Muscle of leg (tissue), 11 donors: ENCODE data around the gene PTH1R. TPM values are rescaled to one million over a fixed set of nuclear protein-coding genes. Genes with fewer than 3 reads are reported as not detected.

Experiments used
- DNase-seq: peaks from one replicate; pipeline ENCODE4 v3.0.0; 2013
- H3K27ac ChIP-seq: one replicate; pipeline ENCODE4 v1.5.1; 2013; ENCODE audit warnings: mild to moderate bottlenecking, low read length, control low read depth
- H3K27me3 ChIP-seq: one replicate; pipeline ENCODE4 v1.6.1; 2013; ENCODE audit warnings: low read length; ENCODE audit not compliant: control insufficient read depth, insufficient read depth
- H3K36me3 ChIP-seq: one replicate; pipeline ENCODE4 v1.6.1; 2013; ENCODE audit warnings: low read length; ENCODE audit not compliant: control insufficient read depth, insufficient read depth
- H3K4me1 ChIP-seq: one replicate; pipeline ENCODE4 v1.6.1; 2013; ENCODE audit warnings: low read length; ENCODE audit not compliant: control insufficient read depth, insufficient read depth
- H3K4me3 ChIP-seq: one replicate; pipeline ENCODE4 v1.5.1; 2013; ENCODE audit warnings: low read length, control low read depth
- H3K9me3 ChIP-seq: replicated peaks from 2 replicates; pipeline ENCODE4 v1.6.1; 2013; ENCODE audit warnings: low read depth, low read length; ENCODE audit not compliant: control insufficient read depth
- WGBS: methylation state at CpG from one replicate; pipeline ENCODE4 v1.1.5; 2013; ENCODE audit warnings: missing lambda C conversion rate; ENCODE audit not compliant: insufficient coverage; 5-methylcytosine and 5-hydroxymethylcytosine counted together
- polyA plus RNA-seq, 8 donors: library from polyadenylated mRNA; unstranded; fragments of 120-200 nt; gene quantifications; one replicate each; pipeline versions ENCODE4 v1.2.1 to v1.2.3, GENCODE V29; 2013; ENCODE audit warnings: inconsistent platforms in 1 of 8, low replicate concordance in 1 of 8; ENCODE audit not compliant: insufficient read length in 8 of 8, insufficient read depth in 1 of 8
- total RNA-seq: library from RNA; stranded (reverse); fragments of 120-200 nt; gene quantifications from one replicate; pipeline ENCODE4 v1.2.4, GENCODE V29; 2013

Gene PTH1R
- total and polyA plus RNA-seq, 9 donors: 7.1 to 26.8 (median 11.4) TPM

DNA sequence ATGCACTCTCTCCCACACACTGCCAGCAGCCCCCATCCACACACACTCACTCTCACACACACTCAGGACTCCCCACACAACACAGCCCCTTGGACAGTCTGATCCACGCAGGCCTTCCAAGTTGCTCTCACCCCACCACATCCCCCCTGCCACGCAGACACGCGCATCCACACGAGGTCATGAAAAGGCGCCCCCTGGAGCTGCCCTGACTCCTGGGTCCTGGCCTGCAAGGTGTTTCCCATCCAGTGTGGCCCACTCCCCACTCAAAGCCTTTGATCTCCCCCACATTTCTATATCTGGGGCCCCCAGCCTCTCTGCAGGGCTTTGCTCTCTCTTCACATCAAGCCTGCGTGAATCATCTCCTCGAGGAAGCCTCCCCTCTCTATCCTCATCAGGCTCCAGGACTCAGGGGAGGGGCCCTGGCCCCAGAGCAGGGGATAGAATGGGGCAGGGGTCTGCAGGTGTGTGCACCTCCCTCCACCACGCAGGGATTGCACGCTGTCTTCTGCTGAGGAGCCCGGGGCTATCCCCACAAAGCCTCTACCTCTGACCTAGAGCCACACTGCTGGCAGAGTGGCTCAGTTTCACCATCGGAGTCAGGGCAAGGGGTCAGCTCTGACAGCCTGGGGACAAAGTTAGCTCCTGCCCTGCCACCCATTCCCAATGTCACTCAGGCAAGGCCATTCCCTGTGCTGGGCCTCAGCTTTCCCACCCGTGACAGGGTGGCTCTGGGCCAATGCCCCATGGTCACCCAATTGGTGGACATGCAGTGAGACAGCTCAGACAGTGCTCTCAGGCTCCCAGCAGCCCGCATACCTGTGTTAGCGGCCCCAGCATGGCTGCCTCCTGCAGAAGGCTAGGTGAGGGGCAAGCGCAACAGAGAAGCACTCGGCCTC lies 20.7 kb upstream of the PTH1R start:
- no peak for DNase-seq
- Histone ChIP-seq H3K4me1 (peaks cover 9% of the 10 kb centered on the region), H3K4me3 (no peak overlapping the region), H3K9me3 (no peaks in the 10 kb centered on the region), H3K27ac (no peak overlapping the region), H3K27me3 (peaks cover 14% of the 10 kb centered on the region), H3K36me3 (no peaks in the 10 kb centered on the region)
- WGBS: 88% methylated on average over 15 of the region's 17 CpGs

DNA sequence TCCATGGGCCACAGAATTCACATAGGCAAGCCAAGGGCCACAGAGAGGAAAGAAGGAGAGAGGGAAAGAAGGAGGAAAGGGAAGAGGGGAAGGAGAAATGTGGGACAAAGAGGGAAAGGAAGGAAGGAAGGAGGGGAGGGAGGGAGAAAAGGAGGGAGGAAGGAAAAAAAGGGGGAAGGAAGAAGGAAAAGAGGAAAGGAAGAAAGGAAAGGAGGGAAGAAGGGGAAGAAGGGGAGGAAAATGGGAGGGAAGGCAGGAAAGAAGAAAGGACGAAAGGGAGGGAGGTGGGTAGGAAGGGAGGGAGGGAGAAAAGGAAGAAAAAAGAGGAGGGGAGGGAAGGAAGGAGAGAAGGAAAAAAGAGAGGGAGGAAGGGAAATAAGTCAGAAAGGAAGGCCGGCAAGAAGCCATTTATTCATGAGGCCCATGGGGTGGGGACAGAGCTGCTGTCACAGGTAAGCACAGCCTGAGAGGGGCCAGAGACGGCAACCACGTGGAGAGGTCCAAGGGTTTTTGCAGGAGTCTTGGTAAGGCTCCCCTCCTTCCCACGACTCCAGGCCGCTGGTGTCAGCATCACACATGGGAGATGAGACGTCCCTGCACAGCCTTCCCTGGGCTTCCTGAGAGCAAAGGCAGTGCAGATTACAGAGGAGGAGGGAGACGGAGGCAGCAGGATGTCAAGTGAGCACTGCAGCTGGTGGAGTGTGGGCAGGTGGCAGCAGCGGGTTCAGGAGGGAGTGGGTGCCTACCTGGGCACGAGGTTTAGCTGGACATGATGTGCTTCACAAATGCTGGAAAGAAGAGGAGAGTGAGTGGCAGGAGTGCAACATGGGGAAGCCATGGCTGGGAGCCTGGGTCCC lies 19.8 kb upstream of the PTH1R start:
- Histone ChIP-seq H3K27me3 (peaks cover 14% of the 10 kb centered on the region), H3K4me3 (no peak overlapping the region), H3K4me1 (peaks cover 17% of the 10 kb centered on the region), H3K27ac (no peak overlapping the region), H3K9me3 (no peaks in the 10 kb centered on the region), H3K36me3 (no peaks in the 10 kb centered on the region)
- no peak for DNase-seq
- WGBS: 62% methylated on average over 6 of the region's 10 CpGs

DNA sequence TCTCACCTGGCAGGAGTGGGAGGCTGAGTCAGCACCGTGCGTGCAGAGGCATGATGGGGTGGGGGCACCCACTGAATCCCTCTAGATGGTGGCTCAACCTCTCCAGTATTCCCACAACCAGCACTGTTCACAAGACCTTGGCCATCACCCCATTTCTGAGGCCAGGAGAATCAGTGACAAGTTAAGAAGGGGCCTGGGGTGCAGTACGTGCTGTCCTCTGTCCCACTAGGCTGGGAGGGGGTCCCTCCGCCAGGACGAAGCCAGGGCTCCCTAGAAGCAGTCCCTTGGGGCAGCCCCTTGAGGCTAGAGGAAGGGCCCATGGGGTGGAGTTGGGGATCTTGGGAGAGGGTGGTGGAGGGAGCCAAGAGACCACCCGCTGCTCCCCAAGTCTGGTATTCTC lies 19.1 kb upstream of the PTH1R start:
- H3K9me3 ChIP-seq: no peaks in the 10 kb centered on the region
- H3K27ac ChIP-seq: no peak overlapping the region
- no peak overlapping the region for H3K4me3 ChIP-seq
- WGBS: 94% methylated on average over 2 of the region's 6 CpGs
- DNase-seq: no peak
- H3K4me1 ChIP-seq: peaks cover 25% of the 10 kb centered on the region
- peaks cover 14% of the 10 kb centered on the region for H3K27me3 ChIP-seq
- H3K36me3 ChIP-seq: no peaks in the 10 kb centered on the region

DNA sequence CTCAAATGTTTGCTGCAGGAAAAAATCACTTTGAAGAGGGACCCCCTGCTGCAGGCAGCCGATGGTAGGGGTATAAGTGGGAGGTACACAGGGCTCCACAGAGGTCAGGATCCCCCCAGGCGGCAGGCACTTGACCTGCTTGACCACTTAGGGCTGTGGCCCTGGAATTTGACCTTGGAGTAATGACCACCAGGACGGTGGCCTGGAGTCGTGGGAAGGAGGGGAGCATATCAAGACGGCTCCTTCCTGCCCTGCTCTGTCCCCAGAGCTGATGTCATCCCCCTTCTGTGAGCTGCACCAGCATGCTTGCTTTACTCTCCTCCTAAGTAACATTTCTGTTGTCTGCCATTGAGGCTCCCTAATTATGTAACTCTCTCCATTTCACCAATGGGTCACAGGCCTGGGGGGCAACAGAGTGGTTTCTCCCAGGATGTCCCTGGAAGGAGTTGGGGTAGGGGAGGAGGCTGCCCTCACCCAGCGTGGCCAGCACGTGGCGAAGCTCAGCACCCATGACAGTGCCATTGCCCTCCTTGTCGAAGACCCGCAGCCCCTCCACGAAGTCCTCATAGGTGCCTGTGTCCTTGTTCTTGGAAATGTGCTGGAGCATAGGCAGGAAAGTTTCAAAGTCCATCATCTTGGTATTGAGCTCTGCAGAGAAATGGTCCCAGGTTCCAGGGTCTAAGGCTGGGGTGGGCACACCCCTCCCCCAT lies 18.4 kb upstream of the PTH1R start:
- no peak for DNase-seq
- no peaks in the 10 kb centered on the region for H3K36me3 ChIP-seq
- no peaks in the 10 kb centered on the region for H3K9me3 ChIP-seq
- no peak overlapping the region for H3K4me3 ChIP-seq
- WGBS: 69% methylated on average over 9 of the region's 11 CpGs
- no peak overlapping the region for H3K27ac ChIP-seq
- peaks cover 29% of the 10 kb centered on the region for H3K4me1 ChIP-seq
- peaks cover 14% of the 10 kb centered on the region for H3K27me3 ChIP-seq

DNA sequence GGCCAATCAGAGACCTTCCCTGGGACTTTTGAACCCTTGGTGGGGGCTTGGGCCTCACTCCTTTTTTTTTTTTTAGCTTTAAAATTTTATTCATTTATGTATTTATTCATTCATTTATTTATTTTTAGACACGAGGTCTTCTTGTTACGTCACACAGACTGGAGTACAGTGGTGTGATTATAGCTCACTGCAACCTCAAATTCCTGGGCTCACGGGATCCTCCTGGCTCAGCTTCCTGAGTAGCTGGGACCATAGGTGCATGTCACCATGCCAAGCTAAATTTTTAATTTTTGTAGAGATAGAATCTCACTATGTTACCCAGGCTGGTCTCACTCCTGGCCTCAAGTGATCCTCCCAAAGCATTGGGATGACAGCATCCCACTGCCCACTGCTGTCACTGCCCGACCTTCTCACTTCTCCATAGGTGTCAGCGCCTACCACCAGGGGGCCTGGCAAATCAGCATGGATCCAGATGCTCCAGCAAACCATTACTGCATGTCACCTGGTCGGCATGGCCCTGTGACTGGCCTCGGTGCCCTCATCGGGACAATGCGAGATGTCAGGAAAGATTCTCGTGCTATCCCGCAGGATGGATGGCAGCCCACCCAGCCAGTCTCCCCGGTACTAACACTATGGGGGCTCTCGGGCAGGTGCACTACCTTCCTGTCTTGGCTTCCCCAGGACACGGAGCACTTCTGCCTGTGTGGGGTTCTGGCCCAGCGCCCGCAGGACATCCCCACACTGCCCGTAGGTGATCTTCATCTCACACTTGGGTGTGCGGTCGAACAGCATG lies 17.3 kb upstream of the PTH1R start:
- H3K4me3 ChIP-seq: no peak overlapping the region
- H3K4me1 ChIP-seq: peaks cover 39% of the 10 kb centered on the region
- H3K27ac ChIP-seq: no peak overlapping the region
- no peak for DNase-seq
- 81% methylated on average over 16 of the region's 19 CpGs for WGBS
- peaks cover 14% of the 10 kb centered on the region for H3K27me3 ChIP-seq
- no peaks in the 10 kb centered on the region for H3K9me3 ChIP-seq
- H3K36me3 ChIP-seq: no peaks in the 10 kb centered on the region

DNA sequence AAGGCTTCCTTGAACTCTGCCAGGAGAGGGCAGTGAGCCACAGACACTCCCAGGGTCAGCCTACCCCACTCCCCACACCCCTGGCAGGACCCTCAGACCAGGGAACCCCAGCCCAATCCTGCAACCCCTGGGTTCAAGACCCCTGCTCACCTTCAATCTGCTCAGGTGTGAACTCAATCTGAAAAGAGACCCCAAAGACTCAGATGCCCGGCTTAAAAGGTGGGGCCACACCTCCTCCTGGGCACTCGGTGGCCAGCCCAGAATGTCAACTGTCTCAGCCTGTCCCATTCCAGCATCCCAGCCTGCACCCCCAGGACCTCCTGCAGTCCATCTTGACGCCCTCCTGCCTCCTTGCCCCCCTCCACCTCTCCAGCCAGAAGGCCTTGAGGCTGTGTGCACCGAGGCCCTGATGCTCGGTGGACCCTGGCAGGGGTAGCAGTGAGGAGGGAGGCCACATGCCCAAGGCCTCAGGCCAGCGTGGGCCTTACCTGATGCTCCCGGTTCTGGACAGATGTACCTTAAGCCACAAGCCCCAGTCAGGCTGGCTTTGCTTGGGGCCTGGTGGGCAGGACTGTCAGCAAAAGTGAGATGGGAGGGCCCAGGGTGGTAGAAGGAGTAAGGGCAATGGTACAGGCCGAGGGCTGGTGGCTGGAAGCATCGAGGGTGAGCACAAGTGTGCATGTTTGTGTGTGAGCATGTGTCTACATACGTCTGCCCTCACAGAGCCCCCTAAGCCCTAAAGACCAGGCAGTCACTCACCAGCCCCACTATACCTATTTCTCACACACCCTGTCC lies 16.5 kb upstream of the PTH1R start:
- Histone ChIP-seq H3K36me3 (no peaks in the 10 kb centered on the region), H3K4me3 (peak overlapping the region; percentile 4), H3K9me3 (no peaks in the 10 kb centered on the region), H3K27me3 (peaks cover 14% of the 10 kb centered on the region), H3K4me1 (peaks cover 43% of the 10 kb centered on the region), H3K27ac (no peak overlapping the region)
- no peak for DNase-seq
- WGBS: 77% methylated on average over 4 of the region's 10 CpGs

DNA sequence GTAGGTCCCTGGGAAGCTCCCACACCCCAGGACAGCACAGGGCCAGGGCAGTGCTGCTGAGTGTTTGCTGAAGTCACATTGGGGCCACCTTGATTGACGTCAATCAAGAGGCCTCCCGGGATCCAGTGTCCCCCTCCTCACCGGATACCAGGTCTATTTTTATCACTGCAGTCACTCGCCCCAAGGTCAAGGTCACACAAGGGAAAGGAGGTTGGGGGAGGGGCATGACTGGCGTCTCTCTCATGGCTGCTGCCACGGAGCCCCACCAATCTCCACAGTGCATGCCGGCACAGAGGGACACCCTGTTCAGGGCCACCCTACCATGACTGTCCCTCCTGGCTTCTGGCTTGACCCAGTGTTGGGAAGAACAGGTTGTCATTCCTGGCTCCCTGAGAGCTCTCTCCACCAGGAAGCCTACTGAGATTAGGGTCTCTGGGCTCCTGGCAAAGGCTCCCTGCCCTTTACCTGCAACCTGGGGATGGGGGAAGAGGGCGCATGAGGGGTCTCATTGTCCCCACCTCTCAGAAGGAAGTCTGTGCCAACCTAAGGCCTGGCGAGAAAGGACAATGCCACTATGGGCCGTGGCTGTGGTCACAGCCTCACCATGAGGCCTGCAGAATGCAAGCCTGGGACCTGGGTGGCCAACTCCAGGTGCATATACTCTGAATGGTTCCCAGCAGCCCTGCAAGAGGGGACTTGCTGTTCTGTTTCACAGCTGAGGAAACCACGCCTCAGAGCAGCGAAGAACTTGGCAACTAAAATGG lies 15.7 kb upstream of the PTH1R start:
- WGBS: 88% methylated on average over 5 of the region's 12 CpGs
- peaks cover 12% of the 10 kb centered on the region for H3K27me3 ChIP-seq
- no peaks in the 10 kb centered on the region for H3K36me3 ChIP-seq
- peaks cover 46% of the 10 kb centered on the region for H3K4me1 ChIP-seq
- H3K4me3 ChIP-seq: peak overlapping the region; percentile 13
- no peaks in the 10 kb centered on the region for H3K9me3 ChIP-seq
- DNase-seq: no peak
- H3K27ac ChIP-seq: peak overlapping the region; percentile 60

DNA sequence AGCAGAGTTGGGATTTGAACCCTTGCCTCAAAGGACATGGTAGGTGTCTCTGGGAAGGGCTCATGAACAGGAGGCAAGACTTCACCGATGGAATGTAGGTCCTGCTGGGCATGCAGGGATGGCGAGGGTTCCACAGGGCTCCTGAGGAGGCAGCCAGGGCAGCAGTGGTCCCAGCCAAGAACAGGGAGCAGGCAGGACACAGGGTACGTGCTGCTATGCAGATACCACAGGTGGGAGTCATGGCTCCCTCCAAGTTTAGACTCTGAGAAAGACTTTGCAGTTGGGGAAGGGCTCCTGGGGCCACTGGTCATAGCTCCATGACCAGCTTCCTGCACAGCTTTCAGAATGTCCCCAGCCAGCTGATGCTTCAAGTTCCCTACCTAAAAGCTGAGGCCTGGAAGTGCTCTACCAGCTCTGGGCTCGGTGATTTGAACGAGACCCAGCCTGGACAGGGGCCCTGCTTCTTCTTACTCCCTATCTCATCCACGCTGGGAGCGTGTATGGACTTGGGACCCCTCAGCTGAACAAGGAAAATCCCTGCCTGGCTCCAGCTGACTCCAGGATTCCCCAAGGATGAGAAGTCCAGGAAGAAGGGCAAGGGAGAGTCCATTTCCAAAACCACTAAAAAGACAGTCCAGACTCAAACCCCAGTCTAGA lies 15.0 kb upstream of the PTH1R start:
- Histone ChIP-seq H3K4me1 (peaks cover 53% of the 10 kb centered on the region), H3K9me3 (no peaks in the 10 kb centered on the region), H3K4me3 (peak overlapping the region; percentile 13), H3K36me3 (no peaks in the 10 kb centered on the region), H3K27ac (peak overlapping the region; percentile 60), H3K27me3 (peaks cover 10% of the 10 kb centered on the region)
- no peak for DNase-seq
- WGBS: 57% methylated on average over 5 of the region's 7 CpGs
